Bronchial epithelial cell (primary cell): ENCODE measurements around the gene DOK3. TPM values are rescaled to one million over a fixed set of nuclear protein-coding genes. Genes with fewer than 3 reads are reported as not detected.

Source experiments
- DNase-seq: peaks from one replicate; pipeline ENCODE4 v3.0.0-alpha.2; 2010; ENCODE audit warnings: low read depth
- FAIRE-seq: peaks from 2 replicates; lab custom pipeline; 2011; peaks lifted over from hg19 to GRCh38; lab: Jason Lieb, UNC
- H3K27me3 ChIP-seq: 2 replicates; pipeline ENCODE4 v1.5.1; 2011; ENCODE audit warnings: low read length; ENCODE audit not compliant: control insufficient read depth, insufficient read depth
- H3K36me3 ChIP-seq: 2 replicates; pipeline ENCODE4 v1.5.1; 2011; ENCODE audit warnings: low read length; ENCODE audit not compliant: control insufficient read depth, insufficient read depth
- H3K4me3 ChIP-seq: 2 replicates; pipeline ENCODE4 v1.5.1; 2011; ENCODE audit warnings: mild to moderate bottlenecking, low read depth, low read length, control low read depth
- CTCF ChIP-seq: IDR thresholded peaks from 2 replicates; pipeline ENCODE4 v1.5.1; 2011; ENCODE audit warnings: mild to moderate bottlenecking, moderate library complexity, low read length, control low read depth, inconsistent platforms; ENCODE audit not compliant: insufficient read depth, severe bottlenecking
- total RNA-seq: library from RNA; depleted of rRNA; stranded (reverse); fragments of >200 nt; gene quantifications from 2 replicates; pipeline ENCODE4 v1.2.1, GENCODE V29; 2014

DOK3 gene
- total RNA-seq, 1 donor from 2014 or later, result 0.53 TPM

DNA sequence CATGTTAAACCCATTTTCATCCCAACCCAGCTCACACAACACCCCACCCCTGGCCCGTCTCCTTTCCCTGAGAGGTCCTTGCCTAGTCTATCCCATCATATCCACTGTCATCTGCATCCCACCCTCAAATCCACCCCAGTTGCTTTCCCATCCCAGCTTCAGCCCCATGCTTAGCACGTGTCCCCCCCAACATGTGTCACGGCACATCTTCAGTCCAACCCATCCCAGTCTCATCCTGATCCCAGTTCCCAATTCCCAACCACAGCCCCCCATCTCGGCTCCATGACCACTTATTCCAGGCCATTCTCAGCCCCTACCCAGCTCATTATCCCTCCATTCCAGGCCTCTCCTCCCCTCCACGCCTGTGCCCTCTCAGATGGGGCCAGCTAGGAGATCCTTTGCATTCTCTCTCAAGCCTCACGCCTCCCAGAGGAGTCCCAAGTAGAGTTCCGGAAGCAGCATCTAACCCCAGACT, 35.6 kb downstream of the DOK3 start:
- no peak for DNase-seq
- Histone ChIP-seq H3K27me3 (no peaks in the 10 kb centered on the region), H3K4me3 (no peak overlapping the region), H3K36me3 (peaks cover 8% of the 10 kb centered on the region)
- no peak for TF ChIP-seq CTCF
- no peak for FAIRE-seq

- no peak for TF ChIP-seq CTCF
- FAIRE-seq (no peak), DNase-seq (no peak)
- Histone ChIP-seq H3K36me3 (peaks cover 12% of the 10 kb centered on the region), H3K4me3 (peak within 1 kb of the TSS; percentile 70), H3K27me3 (no peaks in the 10 kb centered on the region)
Observed at GRCh38 chr5:177473443-177474001, 36.1 kb downstream of the DOK3 start, which contains the start of gene DBN1. DBN1 (minus strand) TSS chr5:177473634; CDS start chr5:177473521, 113 bp downstream.

GRCh38 chr5:177472460-177473442, 36.9 kb downstream of the DOK3 start:
- Histone ChIP-seq H3K4me3 (peak overlapping the region; percentile 70), H3K27me3 (no peaks in the 10 kb centered on the region), H3K36me3 (peaks cover 18% of the 10 kb centered on the region)
- DNase-seq, result no peak
- no peak for TF ChIP-seq CTCF
- no peak for FAIRE-seq

- Histone ChIP-seq H3K27me3 (no peaks in the 10 kb centered on the region), H3K36me3 (peaks cover 26% of the 10 kb centered on the region), H3K4me3 (peak overlapping the region; percentile 70)
- no peak for TF ChIP-seq CTCF
- DNase-seq (no peak), FAIRE-seq (no peak)
Observed at GRCh38 chr5:177471610-177472356, 37.8 kb downstream of the DOK3 start.

DNA sequence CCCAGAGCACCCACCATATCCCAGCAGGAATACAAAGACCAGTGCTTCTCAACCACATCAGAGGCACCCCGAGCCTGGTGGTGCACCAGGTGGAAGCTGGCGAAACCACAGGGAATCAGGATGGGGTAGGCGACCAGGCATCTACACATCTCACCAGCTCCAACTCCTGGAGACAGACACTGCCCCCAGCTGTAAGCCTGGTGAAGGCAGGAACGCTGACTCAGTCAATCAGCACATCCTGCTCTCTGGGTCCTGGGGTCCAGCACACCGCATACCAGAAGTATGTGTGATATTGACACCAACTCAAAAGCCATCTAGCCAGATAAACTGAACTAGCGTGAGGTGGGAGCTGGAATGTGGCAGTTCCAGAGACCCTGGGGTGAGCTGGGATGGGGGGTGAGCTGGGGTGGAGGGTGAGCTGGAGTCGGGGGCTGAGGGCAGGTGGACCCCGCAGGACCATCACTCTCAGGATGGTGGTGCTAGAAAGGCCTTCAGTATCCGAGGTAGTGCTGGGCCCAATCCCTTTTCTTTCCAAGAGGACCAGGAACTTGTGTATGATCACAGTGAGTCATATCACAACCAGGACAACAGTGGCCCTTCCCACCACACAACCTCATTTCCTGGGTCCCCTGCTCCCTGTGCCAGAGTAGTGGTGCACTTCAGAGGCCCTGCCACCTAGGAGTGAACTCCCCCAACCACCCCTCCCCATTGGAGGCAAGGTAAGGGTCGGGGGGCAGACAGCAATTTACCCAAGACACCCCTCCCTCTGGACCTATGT, 38.7 kb downstream of the DOK3 start:
- no peak for FAIRE-seq
- no peak for TF ChIP-seq CTCF

More for the DNA sequence above, 38.7 kb downstream of the DOK3 start:
- no peak overlapping the region for H3K4me3 ChIP-seq
- peaks cover 32% of the 10 kb centered on the region for H3K36me3 ChIP-seq
- H3K27me3 ChIP-seq, result no peaks in the 10 kb centered on the region
- peak; percentile 64 for DNase-seq
